Prostate gland (tissue), 2 donors: Measurements from ENCODE around the gene ZCCHC24. TPM values are rescaled to one million over a fixed set of nuclear protein-coding genes. Genes with fewer than 3 reads are reported as not detected.
"Not testable (repeated sequence)": the region's sequence is repeated elsewhere in the genome, so short reads cannot be mapped to it uniquely, and the experiment has no call there.

Experiments
- DNase-seq: peaks from one replicate; pipeline ENCODE4 v3.0.0-alpha.2; 2019; ENCODE audit warnings: low spot score
- H3K27ac ChIP-seq, 2 donors: fragments of 200-600 bp; sonication (generic); 2 replicates each; pipeline ENCODE4 v1.5.1; 2017 to 2019
- H3K27me3 ChIP-seq: fragments of 200-600 bp; sonication (generic); replicated peaks from 2 replicates; pipeline ENCODE4 v1.5.1; 2019; ENCODE audit not compliant: insufficient read depth
- H3K36me3 ChIP-seq, 2 donors: fragments of 200-600 bp; sonication (generic); 1 replicate in 1 of 2; 2 replicates in 1 of 2; pipeline versions ENCODE4 v1.5.1 to v1.8.1; 2017 to 2019
- H3K4me1 ChIP-seq: fragments of 200-600 bp; sonication (generic); replicated peaks from 2 replicates; pipeline ENCODE4 v1.5.1; 2019
- H3K4me3 ChIP-seq, 2 donors: fragments of 200-600 bp; sonication (generic); 2 replicates each; pipeline ENCODE4 v1.5.1; 2017 to 2019
- H3K9me3 ChIP-seq: fragments of 200-600 bp; sonication (generic); 2 replicates; pipeline ENCODE4 v1.5.1; 2017
- POLR2A ChIP-seq: fragments of 450-650 bp; IDR thresholded peaks from one replicate; pipeline ENCODE4 v1.6.1; 2016; ENCODE audit warnings: antibody characterized with exemption, mild to moderate bottlenecking
- POLR2AphosphoS5 ChIP-seq: sonication (generic); formaldehyde crosslinking; IDR thresholded peaks from one replicate; pipeline ENCODE4 v1.6.1; 2017; ENCODE audit warnings: antibody characterized with exemption
- WGBS: methylation state at CpG from one replicate; pipeline ENCODE4 v1.1.5; 2018; 5-methylcytosine and 5-hydroxymethylcytosine counted together
- intact Hi-C: fragments of 100-400 bp; cut with DNase I; formaldehyde crosslinking; loops from one replicate; pipeline ENCODE4 v1.14.2; 2022
- total RNA-seq, 2 donors: library from RNA; depleted of rRNA; stranded (reverse); fragments of >200 nt; gene quantifications; one replicate each; pipeline ENCODE4 v1.1.0, GENCODE V29; 2016
- TF ChIP-seq, protein P1 (sequence below), 4 experiments: fragments of 200-600 bp in 2 of 4; fragments of 450-650 bp in 2 of 4; sonication (generic) in 2 of 4; IDR thresholded peaks; 1 replicate in 3 of 4; 2 replicates in 1 of 4; pipeline ENCODE4 v1.5.1; 2016 to 2019; ENCODE audit warnings: antibody characterized with exemption in 4 of 4, mild to moderate bottlenecking in 2 of 4, moderate library complexity in 2 of 4

The ZCCHC24 gene
- total RNA-seq, 2 donors from 2014 or later = 20.8 to 51.2 TPM

DNA sequence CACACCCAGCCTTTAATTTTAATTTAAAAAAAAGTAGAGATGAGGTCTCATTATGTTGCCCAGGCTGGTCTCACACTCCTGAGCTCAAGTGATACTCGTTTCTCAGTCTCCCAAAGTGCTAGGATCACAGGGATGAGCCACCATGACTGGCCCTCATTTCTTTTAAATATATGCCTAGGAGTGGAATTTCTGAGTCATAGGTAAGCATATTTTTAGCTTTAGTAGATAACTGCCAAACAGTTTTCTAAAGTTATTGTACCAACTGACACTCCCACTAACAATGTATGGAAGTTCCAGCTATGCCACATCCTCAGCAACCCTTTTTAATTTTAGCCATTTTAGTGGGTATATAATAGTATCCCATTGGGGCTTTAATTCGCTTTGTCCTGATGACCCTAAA, 111.9 kb downstream of the ZCCHC24 start:
- Histone ChIP-seq H3K9me3 (no peaks in the 10 kb centered on the region), H3K27me3 (no peaks in the 10 kb centered on the region), H3K4me1 (no peaks in the 10 kb centered on the region), H3K27ac (no peak overlapping the region), H3K4me3 (no peak overlapping the region), H3K36me3 (no peaks in the 10 kb centered on the region)
- 91% methylated on average over 2 of the region's 2 CpGs for WGBS
- intact Hi-C loops = no loop called here
- no peak for DNase-seq
- TF ChIP-seq POLR2A (no peak), POLR2AphosphoS5 (no peak)
- TF ChIP-seq, protein P1, sequence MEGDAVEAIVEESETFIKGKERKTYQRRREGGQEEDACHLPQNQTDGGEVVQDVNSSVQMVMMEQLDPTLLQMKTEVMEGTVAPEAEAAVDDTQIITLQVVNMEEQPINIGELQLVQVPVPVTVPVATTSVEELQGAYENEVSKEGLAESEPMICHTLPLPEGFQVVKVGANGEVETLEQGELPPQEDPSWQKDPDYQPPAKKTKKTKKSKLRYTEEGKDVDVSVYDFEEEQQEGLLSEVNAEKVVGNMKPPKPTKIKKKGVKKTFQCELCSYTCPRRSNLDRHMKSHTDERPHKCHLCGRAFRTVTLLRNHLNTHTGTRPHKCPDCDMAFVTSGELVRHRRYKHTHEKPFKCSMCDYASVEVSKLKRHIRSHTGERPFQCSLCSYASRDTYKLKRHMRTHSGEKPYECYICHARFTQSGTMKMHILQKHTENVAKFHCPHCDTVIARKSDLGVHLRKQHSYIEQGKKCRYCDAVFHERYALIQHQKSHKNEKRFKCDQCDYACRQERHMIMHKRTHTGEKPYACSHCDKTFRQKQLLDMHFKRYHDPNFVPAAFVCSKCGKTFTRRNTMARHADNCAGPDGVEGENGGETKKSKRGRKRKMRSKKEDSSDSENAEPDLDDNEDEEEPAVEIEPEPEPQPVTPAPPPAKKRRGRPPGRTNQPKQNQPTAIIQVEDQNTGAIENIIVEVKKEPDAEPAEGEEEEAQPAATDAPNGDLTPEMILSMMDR (IDR thresholded peaks at IDR 0.05) = no peak

DNA sequence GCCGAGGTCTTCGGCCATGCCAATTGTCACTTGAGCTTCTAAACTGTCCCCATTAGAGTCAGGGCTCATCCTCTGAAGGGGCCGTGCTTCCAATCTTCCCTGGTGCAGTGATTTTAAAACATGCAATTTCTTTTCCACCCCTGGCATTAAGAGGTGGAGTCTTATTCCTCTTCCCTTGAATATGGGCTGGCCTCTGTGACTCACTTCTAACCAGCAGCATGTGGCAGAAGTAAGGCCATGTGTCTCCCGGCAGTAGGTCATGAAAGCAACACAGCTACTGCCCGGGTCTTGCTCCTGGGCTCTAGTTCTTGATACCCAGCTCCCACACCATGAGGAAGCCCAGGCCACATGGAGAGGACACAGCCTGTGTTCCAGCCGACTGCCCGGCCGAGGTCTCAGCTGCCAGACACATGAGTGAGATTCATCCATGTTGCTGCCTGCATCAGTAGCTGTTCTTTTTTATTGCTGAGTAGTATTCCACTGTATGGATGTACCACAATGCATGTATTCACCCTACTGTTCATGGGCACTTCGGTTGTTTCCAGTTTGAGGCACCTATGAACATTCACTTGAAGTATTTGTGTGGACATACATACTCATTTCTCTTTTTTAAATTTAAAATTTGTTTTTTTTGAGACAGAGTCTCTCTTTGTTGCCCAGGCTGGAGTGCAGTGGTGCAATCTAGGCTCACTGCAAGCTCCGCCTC, 112.7 kb downstream of the ZCCHC24 start:
- H3K9me3 ChIP-seq, H3K27ac ChIP-seq, H3K27me3 ChIP-seq, H3K4me1 ChIP-seq, intact Hi-C loops, H3K36me3 ChIP-seq, DNase-seq, H3K4me3 ChIP-seq: not testable (repeated sequence)
- 92% methylated on average over 2 of the region's 10 CpGs for WGBS

Other genes with a start within 250 kb of the ZCCHC24 start
- 10 to 100 TPM; 30.6 to 69.1 TPM for gene PPIF, start 98.2 kb downstream of the ZCCHC24 start, total RNA-seq
- gene EIF5AL1, start 66.9 kb upstream of the ZCCHC24 start, total RNA-seq = 1 to 10 TPM in 1 of 2 donors, under 1 TPM in 1; 0.32 to 1.5 TPM
- 10 to 100 TPM in 1 of 2 donors, 1 to 10 TPM in 1; 5.3 to 38.5 TPM for gene SFTPA2, start 114.8 kb upstream of the ZCCHC24 start, total RNA-seq
- gene SFTPA1, start 165.3 kb upstream of the ZCCHC24 start, total RNA-seq = not detected